ENCODE data around the gene TRAF3IP1.
"Not testable (repeated sequence)": the region's sequence is repeated elsewhere in the genome, so short reads cannot be mapped to it uniquely, and the experiment has no call there.

The TRAF3IP1 gene

DNA sequence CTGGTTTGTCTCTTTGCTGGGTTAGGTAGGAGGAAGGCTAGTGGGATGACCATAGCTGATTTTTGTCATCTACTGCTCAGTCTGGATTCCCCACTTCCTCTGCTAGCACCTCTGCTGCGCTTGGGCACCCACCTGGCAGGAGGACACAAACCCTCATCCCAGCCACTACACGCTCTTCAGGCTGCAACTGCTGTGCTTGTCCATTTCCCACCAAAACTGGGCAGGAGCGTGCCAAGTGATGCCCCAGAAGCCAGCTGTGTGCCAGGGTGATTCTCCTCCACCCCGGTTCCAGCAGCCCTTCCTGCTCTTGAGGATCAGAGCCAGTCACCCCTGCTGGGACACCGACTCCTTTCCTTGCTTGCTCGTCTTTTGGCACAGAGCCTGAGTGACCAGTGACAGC is 16.2 kb upstream of the TRAF3IP1 start:
- no peak overlapping the region for H3K4me3 ChIP-seq (ENCODE audit: low read depth, low read length)
- TF ChIP-seq, protein P1, sequence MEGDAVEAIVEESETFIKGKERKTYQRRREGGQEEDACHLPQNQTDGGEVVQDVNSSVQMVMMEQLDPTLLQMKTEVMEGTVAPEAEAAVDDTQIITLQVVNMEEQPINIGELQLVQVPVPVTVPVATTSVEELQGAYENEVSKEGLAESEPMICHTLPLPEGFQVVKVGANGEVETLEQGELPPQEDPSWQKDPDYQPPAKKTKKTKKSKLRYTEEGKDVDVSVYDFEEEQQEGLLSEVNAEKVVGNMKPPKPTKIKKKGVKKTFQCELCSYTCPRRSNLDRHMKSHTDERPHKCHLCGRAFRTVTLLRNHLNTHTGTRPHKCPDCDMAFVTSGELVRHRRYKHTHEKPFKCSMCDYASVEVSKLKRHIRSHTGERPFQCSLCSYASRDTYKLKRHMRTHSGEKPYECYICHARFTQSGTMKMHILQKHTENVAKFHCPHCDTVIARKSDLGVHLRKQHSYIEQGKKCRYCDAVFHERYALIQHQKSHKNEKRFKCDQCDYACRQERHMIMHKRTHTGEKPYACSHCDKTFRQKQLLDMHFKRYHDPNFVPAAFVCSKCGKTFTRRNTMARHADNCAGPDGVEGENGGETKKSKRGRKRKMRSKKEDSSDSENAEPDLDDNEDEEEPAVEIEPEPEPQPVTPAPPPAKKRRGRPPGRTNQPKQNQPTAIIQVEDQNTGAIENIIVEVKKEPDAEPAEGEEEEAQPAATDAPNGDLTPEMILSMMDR (IDR thresholded peaks at IDR 0.05; ENCODE audit: low read depth, low read length) = no peak
- in situ Hi-C loops (cut with HindIII; ENCODE audit: low sequenced_read_pairs) = no loop called here
- no peak for DNase-seq (ENCODE audit: low read depth, low spot score)

DNA sequence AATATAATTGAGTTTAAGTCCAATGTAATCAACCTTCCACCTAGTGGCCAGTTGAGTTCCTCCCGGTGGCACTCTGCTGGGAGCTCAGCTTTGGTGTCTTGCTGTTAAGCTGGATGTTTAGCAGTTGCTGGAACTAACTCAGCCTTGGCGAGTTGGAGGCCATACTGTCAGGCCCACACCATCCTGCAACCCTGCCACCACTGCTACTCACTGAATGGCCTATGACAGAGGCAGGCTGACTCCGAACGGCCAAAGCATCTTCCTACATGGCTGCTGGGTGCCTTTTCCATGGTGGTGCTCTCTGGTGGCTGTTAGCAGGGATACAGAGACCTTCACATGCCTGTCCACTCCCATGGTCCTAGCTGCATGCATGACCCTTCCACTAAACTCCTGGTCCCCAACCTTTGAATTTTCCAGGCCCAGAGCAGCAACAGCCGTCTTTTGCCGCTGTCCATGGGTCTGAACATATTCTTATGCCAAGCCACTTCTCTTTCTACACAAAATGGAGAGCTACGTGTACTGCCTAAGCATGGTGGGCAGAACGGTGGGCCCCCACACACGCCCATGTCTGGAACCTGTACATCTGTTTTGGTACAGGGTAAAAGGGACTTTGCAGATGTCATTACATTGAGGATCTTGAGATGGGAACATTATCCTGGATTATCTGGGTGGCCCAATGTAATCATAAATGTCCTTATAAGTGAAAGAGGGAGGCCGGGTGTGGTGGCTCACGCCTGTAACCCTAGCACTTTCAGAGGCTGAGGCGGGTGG is 15.0 kb upstream of the TRAF3IP1 start:
- TF ChIP-seq, protein P1 (IDR thresholded peaks at IDR 0.05; ENCODE audit: low read depth, low read length) = peak; percentile 34
- in situ Hi-C loops (cut with HindIII; ENCODE audit: low sequenced_read_pairs) = no loop called here
- DNase-seq (ENCODE audit: low read depth, low spot score) = no peak
- H3K4me3 ChIP-seq (ENCODE audit: low read depth, low read length) = no peak overlapping the region

DNA sequence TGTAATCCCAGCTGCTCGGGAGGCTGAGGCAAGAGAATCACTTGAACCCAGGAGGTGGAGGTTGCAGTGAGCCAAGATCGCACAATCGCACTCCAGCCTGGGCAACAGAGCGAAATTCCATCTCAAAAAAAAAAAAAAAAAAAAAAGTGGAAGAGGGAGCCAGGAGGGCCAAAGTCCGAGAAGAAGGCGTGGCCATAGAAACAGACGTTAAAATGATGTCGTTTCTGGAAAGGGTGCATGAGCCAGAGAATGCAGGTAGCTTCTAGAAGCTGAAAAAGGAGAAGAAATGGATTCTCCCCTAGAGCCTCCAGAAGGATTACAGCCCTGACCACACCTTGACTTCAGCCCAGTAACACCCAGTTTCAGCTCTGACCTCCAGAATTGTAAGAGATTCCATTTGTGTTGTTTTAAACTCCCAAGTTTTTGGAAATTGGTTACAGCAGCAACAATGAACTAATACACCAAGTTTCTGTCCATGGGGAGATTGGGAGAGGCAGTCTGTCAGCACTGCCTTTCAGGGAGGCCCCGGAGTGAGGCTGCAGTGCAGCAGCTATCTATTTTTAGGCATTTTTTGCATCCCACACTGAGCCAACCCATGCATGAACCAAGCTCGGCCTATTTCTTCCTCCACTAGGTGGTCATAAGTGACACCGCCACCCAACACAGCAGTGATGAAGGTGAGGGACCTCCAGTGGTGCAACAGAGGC is 14.2 kb upstream of the TRAF3IP1 start:
- TF ChIP-seq, protein P1 (IDR thresholded peaks at IDR 0.05; ENCODE audit: low read depth, low read length) = no peak
- in situ Hi-C loops (cut with HindIII; ENCODE audit: low sequenced_read_pairs) = no loop called here
- no peak for DNase-seq (ENCODE audit: low read depth, low spot score)
- no peak overlapping the region for H3K4me3 ChIP-seq (ENCODE audit: low read depth, low read length)

DNA sequence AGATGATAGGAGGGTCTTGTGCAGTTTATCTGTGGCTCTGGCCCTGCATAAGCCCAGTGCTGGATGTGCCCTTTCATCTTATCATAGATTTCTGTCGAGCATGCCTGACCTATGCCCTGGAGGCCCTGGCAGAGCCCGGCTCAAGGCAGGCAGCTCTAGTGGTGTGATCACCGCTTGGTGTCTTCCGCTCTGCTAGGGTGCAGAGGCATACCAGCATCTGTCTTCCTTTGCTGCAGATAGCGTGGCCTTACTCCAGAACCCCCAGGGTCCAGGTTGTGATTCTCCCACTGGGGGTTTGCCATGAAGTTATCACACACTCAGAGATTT is 13.7 kb upstream of the TRAF3IP1 start:
- H3K4me3 ChIP-seq (ENCODE audit: low read depth, low read length) = no peak overlapping the region
- in situ Hi-C loops (cut with HindIII; ENCODE audit: low sequenced_read_pairs) = no loop called here
- TF ChIP-seq, protein P1 (IDR thresholded peaks at IDR 0.05; ENCODE audit: low read depth, low read length) = no peak
- no peak for DNase-seq (ENCODE audit: low read depth, low spot score)

DNA sequence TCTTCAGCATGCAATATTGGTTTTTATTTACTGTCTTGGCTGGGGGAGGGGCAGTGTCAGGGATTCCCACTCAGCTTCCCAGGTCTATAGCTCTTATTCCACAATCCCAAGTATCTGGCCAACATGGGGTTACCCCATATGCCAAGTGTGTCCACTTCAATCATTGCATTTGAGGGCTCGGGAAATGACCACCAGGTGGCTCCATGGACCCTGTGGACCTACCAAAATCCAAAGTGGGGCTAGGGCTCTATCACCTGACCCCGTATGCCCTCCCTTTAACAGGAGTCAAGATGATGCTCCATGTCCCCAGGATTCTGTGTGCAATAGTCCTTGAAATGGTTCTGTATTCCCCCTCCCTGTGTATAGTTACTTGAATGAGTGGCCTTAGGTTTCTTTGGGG is 12.1 kb upstream of the TRAF3IP1 start:
- in situ Hi-C loops (cut with HindIII; ENCODE audit: low sequenced_read_pairs) = no loop called here
- no peak overlapping the region for H3K4me3 ChIP-seq (ENCODE audit: low read depth, low read length)
- TF ChIP-seq, protein P1 (IDR thresholded peaks at IDR 0.05; ENCODE audit: low read depth, low read length) = peak; percentile 41
- DNase-seq (ENCODE audit: low read depth, low spot score) = no peak

DNA sequence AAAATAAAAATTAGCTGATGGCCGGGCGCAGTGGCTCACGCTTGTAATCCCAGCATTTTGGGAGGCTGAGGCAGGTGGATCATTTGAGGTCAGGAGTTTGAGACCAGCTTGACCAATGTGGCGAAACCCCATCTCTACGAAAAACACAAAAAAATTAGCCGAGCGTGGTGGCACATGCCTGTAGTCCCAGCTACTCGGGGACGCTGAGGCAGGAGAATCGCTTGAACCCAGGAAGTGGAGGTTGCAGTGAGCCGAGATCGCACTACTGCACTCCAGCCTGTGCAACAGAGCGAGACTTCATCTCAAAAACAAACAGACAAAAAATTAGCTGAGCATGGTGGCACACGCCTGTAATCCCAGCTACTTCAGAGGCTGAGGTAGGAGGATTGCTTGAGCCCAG is 9.6 kb upstream of the TRAF3IP1 start:
- H3K4me3 ChIP-seq (ENCODE audit: low read depth, low read length); in situ Hi-C loops (cut with HindIII; ENCODE audit: low sequenced_read_pairs); DNase-seq (ENCODE audit: low read depth, low spot score): not testable (repeated sequence)

DNA sequence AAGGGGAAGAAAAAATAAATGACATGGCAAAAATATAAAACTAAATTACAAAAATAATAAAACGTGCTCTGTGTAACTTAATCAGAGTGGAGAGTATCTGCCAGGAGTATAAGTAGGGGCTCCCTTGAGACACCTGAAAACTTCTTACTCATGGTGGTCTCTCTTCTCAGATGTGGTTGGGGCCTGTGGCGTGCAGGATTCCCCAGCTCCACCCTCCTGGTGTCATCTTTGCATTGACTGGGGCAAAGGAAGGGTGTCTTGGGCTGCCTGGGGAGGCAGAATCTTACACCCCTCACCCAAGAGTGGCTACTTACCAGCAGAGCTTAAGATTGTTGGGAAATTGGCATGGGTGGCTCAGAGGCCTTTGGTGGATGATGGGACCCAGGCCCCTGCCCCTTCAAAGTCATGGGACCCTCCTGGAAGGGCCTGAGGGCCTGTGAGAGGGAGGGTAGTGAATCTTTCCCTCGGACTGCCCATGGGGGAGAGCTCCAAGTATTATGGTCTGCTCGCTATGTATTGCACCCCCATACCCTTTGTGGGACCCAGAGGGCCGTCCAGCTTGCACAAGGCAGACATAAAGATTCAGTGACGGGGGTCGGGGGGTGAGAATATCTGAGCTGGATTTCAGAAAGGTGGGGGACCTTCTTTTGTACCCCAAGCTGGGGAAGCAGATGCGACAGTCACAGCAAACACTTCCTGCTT is 6.9 kb upstream of the TRAF3IP1 start:
- H3K4me3 ChIP-seq (ENCODE audit: low read depth, low read length) = no peak overlapping the region
- in situ Hi-C loops (cut with HindIII; ENCODE audit: low sequenced_read_pairs) = no loop called here
- TF ChIP-seq, protein P1 (IDR thresholded peaks at IDR 0.05; ENCODE audit: low read depth, low read length) = no peak
- no peak for DNase-seq (ENCODE audit: low read depth, low spot score)
